Karpas-422 (cell line): ENCODE measurements around the gene CADM3. TPM values are rescaled to one million over a fixed set of nuclear protein-coding genes. Genes with fewer than 3 reads are reported as not detected.

Experiments used
- DNase-seq: peaks from one replicate; pipeline ENCODE4 v3.0.0-alpha.2; 2015
- H2AFZ ChIP-seq: fragments of 200-600 bp; sonication (generic); 2 replicates; pipeline ENCODE4 v1.6.1; 2014; ENCODE audit warnings: antibody characterized with exemption, low read length, mixed read lengths
- H3K27ac ChIP-seq: fragments of 200-600 bp; sonication (generic); 2 replicates; pipeline ENCODE4 v1.5.1; 2014; ENCODE audit warnings: mild to moderate bottlenecking, low read length, moderate library complexity
- H3K27me3 ChIP-seq: fragments of 200-600 bp; sonication (generic); 2 replicates; pipeline ENCODE4 v1.6.1; 2014; ENCODE audit warnings: low read length, mixed read lengths
- H3K36me3 ChIP-seq: fragments of 200-600 bp; sonication (generic); 2 replicates; pipeline ENCODE4 v1.6.1; 2014; ENCODE audit warnings: low read length, mixed read lengths; ENCODE audit not compliant: insufficient read depth
- H3K4me1 ChIP-seq: fragments of 200-600 bp; sonication (generic); 2 replicates; pipeline ENCODE4 v1.6.1; 2014; ENCODE audit warnings: mild to moderate bottlenecking, low read length, mixed read lengths
- H3K4me2 ChIP-seq: fragments of 200-600 bp; sonication (generic); 2 replicates; pipeline ENCODE4 v1.6.1; 2014; ENCODE audit warnings: low read length, low read depth, mild to moderate bottlenecking; ENCODE audit not compliant: poor library complexity, severe bottlenecking
- H3K4me3 ChIP-seq: fragments of 200-600 bp; sonication (generic); 2 replicates; pipeline ENCODE4 v1.5.1; 2014; ENCODE audit warnings: mild to moderate bottlenecking, antibody characterized with exemption, low read length, mixed read lengths
- H3K79me2 ChIP-seq: fragments of 200-600 bp; sonication (generic); 2 replicates; pipeline ENCODE4 v1.6.1; 2014; ENCODE audit warnings: mild to moderate bottlenecking, low read length, mixed read lengths
- H3K9ac ChIP-seq: fragments of 200-600 bp; sonication (generic); 2 replicates; pipeline ENCODE4 v1.6.0; 2014; ENCODE audit warnings: low read length
- H3K9me2 ChIP-seq: fragments of 200-600 bp; sonication (generic), shearing (Covaris generic); replicated peaks from 2 replicates; pipeline ENCODE4 v1.6.0; 2014; ENCODE audit warnings: mild to moderate bottlenecking, low read length, moderate library complexity; ENCODE audit not compliant: insufficient read depth
- H3K9me3 ChIP-seq: fragments of 300-700, 200-600 bp; sonication (generic); 2 replicates; pipeline ENCODE4 v1.6.1; 2014; ENCODE audit warnings: low read length, mixed read lengths
- H4K20me1 ChIP-seq: fragments of 200-600 bp; sonication (generic); 2 replicates; pipeline ENCODE4 v1.6.1; 2014; ENCODE audit warnings: mild to moderate bottlenecking, antibody characterized with exemption, low read length, low read depth; ENCODE audit not compliant: insufficient read depth
- total RNA-seq: library from RNA; depleted of rRNA; stranded (reverse); fragments of >200 nt; shearing (Covaris generic); gene quantifications from 2 replicates; pipeline ENCODE4 v1.2.3, GENCODE V29; 2014; ENCODE audit warnings: low replicate concordance

CADM3 gene
- total RNA-seq, 1 experiment from 2014 or later, result not detected

GRCh38 chr1:159197561-159198557 lies 26.4 kb downstream of the CADM3 start:
- H3K27ac ChIP-seq, result no peak overlapping the region
- H3K4me3 ChIP-seq, result no peak overlapping the region
- no peaks in the 10 kb centered on the region for H3K9me2 ChIP-seq
- H3K4me2 ChIP-seq, result no peak overlapping the region
- H2AFZ ChIP-seq, result no peak overlapping the region
- no peaks in the 10 kb centered on the region for H3K9me3 ChIP-seq
- H3K4me1 ChIP-seq, result no peaks in the 10 kb centered on the region
- no peaks in the 10 kb centered on the region for H3K36me3 ChIP-seq
- peak; percentile 90 for DNase-seq
- H4K20me1 ChIP-seq, result no peaks in the 10 kb centered on the region; the same call in 1 of the 2 replicates
- H3K9ac ChIP-seq, result no peak overlapping the region
- H3K27me3 ChIP-seq, result no peaks in the 10 kb centered on the region
- H3K79me2 ChIP-seq, result no peaks in the 10 kb centered on the region

- H3K9me3 ChIP-seq, result no peaks in the 10 kb centered on the region
- H3K36me3 ChIP-seq, result no peaks in the 10 kb centered on the region
- H3K4me2 ChIP-seq, result no peak overlapping the region
- H3K4me3 ChIP-seq, result no peak overlapping the region
- H3K9me2 ChIP-seq, result no peaks in the 10 kb centered on the region
- H3K79me2 ChIP-seq, result no peaks in the 10 kb centered on the region
- DNase-seq, result no peak
- no peak overlapping the region for H3K9ac ChIP-seq
- no peaks in the 10 kb centered on the region for H3K4me1 ChIP-seq
- H4K20me1 ChIP-seq, result no peaks in the 10 kb centered on the region; the same call in 1 of the 2 replicates
- H2AFZ ChIP-seq, result no peak overlapping the region
- no peaks in the 10 kb centered on the region for H3K27me3 ChIP-seq
- H3K27ac ChIP-seq, result no peak overlapping the region
Measured at GRCh38 chr1:159199901-159200300, 28.5 kb downstream of the CADM3 start.

GRCh38 chr1:159200769-159201168 lies 29.4 kb downstream of the CADM3 start:
- Histone ChIP-seq H2AFZ (no peak overlapping the region), H3K79me2 (no peaks in the 10 kb centered on the region), H3K36me3 (no peaks in the 10 kb centered on the region), H3K4me1 (no peaks in the 10 kb centered on the region), H3K27ac (no peak overlapping the region), H3K4me3 (no peak overlapping the region), H3K9ac (no peak overlapping the region), H3K27me3 (no peaks in the 10 kb centered on the region), H3K9me3 (no peaks in the 10 kb centered on the region), H4K20me1 (no peaks in the 10 kb centered on the region; the same call in 1 of the 2 replicates), H3K4me2 (no peak overlapping the region), H3K9me2 (no peaks in the 10 kb centered on the region)
- DNase-seq, result no peak

- no peak overlapping the region for H3K27ac ChIP-seq
- no peaks in the 10 kb centered on the region for H3K4me1 ChIP-seq
- H2AFZ ChIP-seq, result no peak overlapping the region
- no peak overlapping the region for H3K9ac ChIP-seq
- H3K9me2 ChIP-seq, result no peaks in the 10 kb centered on the region
- DNase-seq, result no peak
- H3K9me3 ChIP-seq, result no peaks in the 10 kb centered on the region
- H3K27me3 ChIP-seq, result no peaks in the 10 kb centered on the region
- H3K79me2 ChIP-seq, result no peaks in the 10 kb centered on the region
- no peak overlapping the region for H3K4me2 ChIP-seq
- H4K20me1 ChIP-seq, result no peaks in the 10 kb centered on the region; the same call in 1 of the 2 replicates
- H3K36me3 ChIP-seq, result no peaks in the 10 kb centered on the region
- no peak overlapping the region for H3K4me3 ChIP-seq
Measured at GRCh38 chr1:159201642-159202041, 30.2 kb downstream of the CADM3 start.

GRCh38 chr1:159203610-159204009 lies 32.2 kb downstream of the CADM3 start:
- H3K79me2 ChIP-seq, result no peaks in the 10 kb centered on the region
- no peaks in the 10 kb centered on the region for H3K36me3 ChIP-seq
- no peak overlapping the region for H3K4me3 ChIP-seq
- no peak overlapping the region for H2AFZ ChIP-seq
- H3K9me3 ChIP-seq, result no peaks in the 10 kb centered on the region
- H3K9me2 ChIP-seq, result no peaks in the 10 kb centered on the region
- H3K4me1 ChIP-seq, result no peaks in the 10 kb centered on the region
- no peaks in the 10 kb centered on the region for H3K27me3 ChIP-seq
- no peaks in the 10 kb centered on the region for H4K20me1 ChIP-seq
- no peak overlapping the region for H3K9ac ChIP-seq
- no peak overlapping the region for H3K4me2 ChIP-seq
- DNase-seq, result no peak
- H3K27ac ChIP-seq, result no peak overlapping the region

GRCh38 chr1:159204161-159205141 lies 33.0 kb downstream of the CADM3 start, which contains the start of gene ACKR1:
TSS of gene ACKR1 (plus strand) at chr1:159204875. CDS start at chr1:159204960, 85 bp downstream.
- Histone ChIP-seq H3K9me3 (no peaks in the 10 kb centered on the region), H3K9me2 (no peaks in the 10 kb centered on the region), H3K4me2 (no peak within 1 kb of the TSS), H4K20me1 (no peaks in the 10 kb centered on the region), H3K79me2 (no peaks in the 10 kb centered on the region), H3K36me3 (no peaks in the 10 kb centered on the region), H3K27ac (no peak within 1 kb of the TSS), H3K4me3 (no peak within 1 kb of the TSS), H3K9ac (no peak within 1 kb of the TSS), H3K4me1 (no peaks in the 10 kb centered on the region), H3K27me3 (no peaks in the 10 kb centered on the region), H2AFZ (no peak within 1 kb of the TSS)
- DNase-seq, result no peak

GRCh38 chr1:159205225-159205624 lies 33.8 kb downstream of the CADM3 start:
- H3K27me3 ChIP-seq, result no peaks in the 10 kb centered on the region
- H3K79me2 ChIP-seq, result no peaks in the 10 kb centered on the region
- no peaks in the 10 kb centered on the region for H3K9me3 ChIP-seq
- no peaks in the 10 kb centered on the region for H3K4me1 ChIP-seq
- no peaks in the 10 kb centered on the region for H3K9me2 ChIP-seq
- no peak overlapping the region for H3K9ac ChIP-seq
- no peak overlapping the region for H3K4me3 ChIP-seq
- H2AFZ ChIP-seq, result no peak overlapping the region
- no peaks in the 10 kb centered on the region for H3K36me3 ChIP-seq
- no peak overlapping the region for H3K27ac ChIP-seq
- no peak for DNase-seq
- H4K20me1 ChIP-seq, result no peaks in the 10 kb centered on the region
- H3K4me2 ChIP-seq, result no peak overlapping the region

- H3K79me2 ChIP-seq, result no peaks in the 10 kb centered on the region
- no peak overlapping the region for H2AFZ ChIP-seq
- no peaks in the 10 kb centered on the region for H3K36me3 ChIP-seq
- H3K27me3 ChIP-seq, result no peaks in the 10 kb centered on the region
- no peaks in the 10 kb centered on the region for H3K9me3 ChIP-seq
- H3K4me1 ChIP-seq, result no peaks in the 10 kb centered on the region
- H3K4me2 ChIP-seq, result no peak overlapping the region
- no peaks in the 10 kb centered on the region for H3K9me2 ChIP-seq
- no peak overlapping the region for H3K9ac ChIP-seq
- no peak for DNase-seq
- no peaks in the 10 kb centered on the region for H4K20me1 ChIP-seq
- no peak overlapping the region for H3K4me3 ChIP-seq
- H3K27ac ChIP-seq, result no peak overlapping the region
Measured at GRCh38 chr1:159206110-159206509, 34.7 kb downstream of the CADM3 start.
